Endothelial cell (in vitro differentiated cells): Measurements from ENCODE around the gene GPRIN1. TPM values are rescaled to one million over a fixed set of nuclear protein-coding genes. Genes with fewer than 3 reads are reported as not detected.

Experiments used
- DNase-seq: peaks from one replicate; pipeline ENCODE4 v3.0.0; 2021; ENCODE audit warnings: low spot score
- H3K27ac Mint-ChIP-seq: one replicate; pipeline ENCODE4 v1.8.0; 2021; ENCODE audit warnings: mixed read lengths, inconsistent platforms; ENCODE audit not compliant: unreplicated experiment
- H3K27me3 Mint-ChIP-seq: one replicate; pipeline ENCODE4 v1.8.0; 2021; ENCODE audit warnings: mild to moderate bottlenecking, moderate library complexity, mixed read lengths, inconsistent platforms; ENCODE audit not compliant: unreplicated experiment
- H3K36me3 Mint-ChIP-seq: one replicate; pipeline ENCODE4 v1.8.0; 2021; ENCODE audit warnings: mild to moderate bottlenecking, low read depth, mixed read lengths, inconsistent platforms; ENCODE audit not compliant: unreplicated experiment
- H3K4me1 Mint-ChIP-seq: one replicate; pipeline ENCODE4 v1.8.0; 2021; ENCODE audit warnings: mild to moderate bottlenecking, mixed read lengths, inconsistent platforms; ENCODE audit not compliant: unreplicated experiment
- H3K4me3 Mint-ChIP-seq: one replicate; pipeline ENCODE4 v1.8.0; 2021; ENCODE audit warnings: mild to moderate bottlenecking, mixed read lengths, inconsistent platforms; ENCODE audit not compliant: unreplicated experiment
- H3K9me3 Mint-ChIP-seq: one replicate; pipeline ENCODE4 v1.8.0; 2021; ENCODE audit warnings: mixed read lengths, inconsistent platforms; ENCODE audit not compliant: unreplicated experiment
- CTCF ChIP-seq: fragments of 200-600 bp; sonication (generic); IDR thresholded peaks from one replicate; pipeline ENCODE4 v1.5.0; 2021; ENCODE audit warnings: antibody characterized with exemption; ENCODE audit not compliant: unreplicated experiment
- microRNA-seq: library from miRNA; unstranded; fragments of <30 nt; microRNA quantifications from one replicate; pipeline ENCODE4, GENCODE V29; 2020; ENCODE audit not compliant: unreplicated experiment
- total RNA-seq: library from RNA; stranded (reverse); fragmentation: NEBNext Ultra II Directional; extraction: Animal tissue kit (Norgen Biotek cat#: 25700); gene quantifications from one replicate; pipeline ENCODE4 v1.2.1, GENCODE V29; 2021; ENCODE audit not compliant: unreplicated experiment

Gene GPRIN1
- total RNA-seq, 1 donor from 2014 or later, result 3.9 TPM

- no peak overlapping the region for H3K27ac Mint-ChIP-seq
- no peaks in the 10 kb centered on the region for H3K9me3 Mint-ChIP-seq
- no peak for TF ChIP-seq CTCF
- H3K4me3 Mint-ChIP-seq, result no peak overlapping the region
- H3K4me1 Mint-ChIP-seq, result no peaks in the 10 kb centered on the region
- DNase-seq, result no peak
- no peaks in the 10 kb centered on the region for H3K36me3 Mint-ChIP-seq
- H3K27me3 Mint-ChIP-seq, result peaks cover 10% of the 10 kb centered on the region
These were observed 62.2 kb downstream of the GPRIN1 start for GRCh38 chr5:176547802-176548201.

Small RNA genes within 50 kb of the gene (microRNA-seq; reads per million reads assigned to microRNA genes)
- gene MIR4281, result not detected

Other genes with a start within 250 kb of the GPRIN1 start
- gene KIAA1191, start 248.4 kb downstream of the GPRIN1 start, total RNA-seq, result 122 TPM
- gene ARL10, start 244.7 kb downstream of the GPRIN1 start, total RNA-seq, result 14.5 TPM
- 11.9 TPM for gene NOP16, start 221.6 kb downstream of the GPRIN1 start, total RNA-seq
- 88.3 TPM for gene HIGD2A, start 221.4 kb downstream of the GPRIN1 start, total RNA-seq
- 35.2 TPM for gene CLTB, start 193.6 kb downstream of the GPRIN1 start, total RNA-seq
- 40.6 TPM for gene FAF2, start 161.8 kb downstream of the GPRIN1 start, total RNA-seq
- gene RNF44, start 72.8 kb downstream of the GPRIN1 start, total RNA-seq, result 103 TPM
- gene CDHR2, start 60.8 kb downstream of the GPRIN1 start, total RNA-seq, result 0.85 TPM
- gene SNCB, start 20.4 kb upstream of the GPRIN1 start, total RNA-seq, result 0.80 TPM
- gene EIF4E1B, start 20.5 kb upstream of the GPRIN1 start, total RNA-seq, result 0.54 TPM
- gene TSPAN17, start 37.3 kb upstream of the GPRIN1 start, total RNA-seq, result 57.5 TPM
- gene UNC5A, start 200.4 kb upstream of the GPRIN1 start, total RNA-seq, result not detected